Loucy (cell line): ENCODE results near the gene FANCL.

Experiments used
- H2AFZ ChIP-seq: fragments of 200-600 bp; sonication (generic); 2 replicates; pipeline ENCODE4 v1.6.0; 2016; ENCODE audit warnings: antibody characterized with exemption, mild to moderate bottlenecking, low read length, moderate library complexity
- H3F3A ChIP-seq: fragments of 200-600 bp; 2 replicates; pipeline ENCODE4 v1.6.0; 2016; ENCODE audit warnings: antibody characterized with exemption, low read depth, mild to moderate bottlenecking
- H3K27me3 ChIP-seq: fragments of 200-600 bp; sonication (generic); 2 replicates; pipeline ENCODE4 v1.6.1; 2014; ENCODE audit warnings: low read length, mild to moderate bottlenecking; ENCODE audit not compliant: insufficient read depth, poor library complexity, severe bottlenecking
- H3K36me3 ChIP-seq: fragments of 200-600 bp; sonication (generic); 2 replicates; pipeline ENCODE4 v1.6.1; 2016; ENCODE audit warnings: low read length; ENCODE audit not compliant: insufficient read depth
- H3K4me1 ChIP-seq: fragments of 200-600 bp; sonication (generic); 2 replicates; pipeline ENCODE4 v1.5.1; 2014; ENCODE audit warnings: low read length, mild to moderate bottlenecking; ENCODE audit not compliant: insufficient read depth, poor library complexity, severe bottlenecking
- H3K4me2 ChIP-seq: fragments of 200-600 bp; sonication (generic); 2 replicates; pipeline ENCODE4 v1.6.0; 2014; ENCODE audit warnings: antibody characterized with exemption, low read length, low read depth, mild to moderate bottlenecking; ENCODE audit not compliant: poor library complexity, severe bottlenecking
- H3K4me3 ChIP-seq: fragments of 200-600 bp; sonication (generic); 2 replicates; pipeline ENCODE4 v1.5.1; 2014; ENCODE audit warnings: low read length, mild to moderate bottlenecking, mixed read lengths; ENCODE audit not compliant: poor library complexity, severe bottlenecking
- H3K79me2 ChIP-seq: fragments of 200-600 bp; sonication (generic); 2 replicates; pipeline ENCODE4 v1.6.1; 2014; ENCODE audit warnings: low read length; ENCODE audit not compliant: insufficient read depth
- H3K9ac ChIP-seq: fragments of 200-600 bp; sonication (generic); 2 replicates; pipeline ENCODE4 v1.6.0; 2014; ENCODE audit warnings: mild to moderate bottlenecking, low read depth, low read length, moderate library complexity; ENCODE audit not compliant: poor library complexity, severe bottlenecking
- H3K9me2 ChIP-seq: fragments of 200-600 bp; sonication (generic); replicated peaks from 2 replicates; pipeline ENCODE4 v1.6.1; 2016; ENCODE audit warnings: low read depth, low read length, mixed read lengths
- H3K9me3 ChIP-seq: fragments of 200-600 bp; sonication (generic); 2 replicates; pipeline ENCODE4 v1.6.1; 2014; ENCODE audit warnings: mild to moderate bottlenecking, antibody characterized with exemption, low read length, low read depth; ENCODE audit not compliant: insufficient read depth
- H4K20me1 ChIP-seq: fragments of 200-600 bp; sonication (generic); 2 replicates; pipeline ENCODE4 v1.6.0; 2014; ENCODE audit warnings: antibody characterized with exemption, low read length, mild to moderate bottlenecking; ENCODE audit not compliant: insufficient read depth, poor library complexity, severe bottlenecking
- CTCF ChIP-seq: fragments of 200-600 bp; sonication (generic); conservative IDR thresholded peaks from 2 replicates; pipeline ENCODE4 v1.5.1; 2014; ENCODE audit warnings: mild to moderate bottlenecking, antibody characterized with exemption, low read length
- EZH2phosphoT487 ChIP-seq: fragments of 200-600 bp; IDR thresholded peaks from 2 replicates; pipeline ENCODE4 v1.6.1; 2018; ENCODE audit warnings: antibody characterized with exemption, mild to moderate bottlenecking, moderate library complexity, borderline replicate concordance

The FANCL gene

DNA sequence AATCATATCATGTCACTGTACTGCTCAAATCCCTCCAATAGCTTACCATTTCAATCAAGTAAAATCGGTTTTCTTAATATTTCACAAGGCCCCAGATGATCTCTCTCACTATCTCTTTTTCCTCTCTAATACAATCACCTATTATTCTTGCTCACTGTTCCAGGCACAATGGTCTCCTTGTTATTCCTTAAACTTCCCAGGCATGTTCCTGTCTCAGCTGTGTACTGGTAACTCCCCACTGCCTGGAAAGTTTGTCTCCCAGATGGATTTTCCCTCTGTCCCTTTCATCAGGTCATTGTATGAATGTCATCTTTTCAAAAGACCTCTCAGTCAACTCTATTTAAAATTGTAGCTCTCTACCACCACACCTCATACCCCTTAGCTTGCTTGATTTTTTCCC is 30.7 kb upstream of the FANCL start:
- no peaks in the 10 kb centered on the region for H4K20me1 ChIP-seq
- no peak overlapping the region for H3K4me3 ChIP-seq
- no peaks in the 10 kb centered on the region for H3K36me3 ChIP-seq
- H3K9me3 ChIP-seq, result no peaks in the 10 kb centered on the region
- H3K9me2 ChIP-seq, result no peaks in the 10 kb centered on the region
- no peak for TF ChIP-seq EZH2phosphoT487
- no peak for TF ChIP-seq CTCF
- H3K4me2 ChIP-seq, result no peak overlapping the region
- H3K79me2 ChIP-seq, result no peaks in the 10 kb centered on the region
- H3F3A ChIP-seq, result no peaks in the 10 kb centered on the region
- no peaks in the 10 kb centered on the region for H3K27me3 ChIP-seq
- no peak overlapping the region for H2AFZ ChIP-seq
- no peaks in the 10 kb centered on the region for H3K4me1 ChIP-seq
- H3K9ac ChIP-seq, result no peak overlapping the region

DNA sequence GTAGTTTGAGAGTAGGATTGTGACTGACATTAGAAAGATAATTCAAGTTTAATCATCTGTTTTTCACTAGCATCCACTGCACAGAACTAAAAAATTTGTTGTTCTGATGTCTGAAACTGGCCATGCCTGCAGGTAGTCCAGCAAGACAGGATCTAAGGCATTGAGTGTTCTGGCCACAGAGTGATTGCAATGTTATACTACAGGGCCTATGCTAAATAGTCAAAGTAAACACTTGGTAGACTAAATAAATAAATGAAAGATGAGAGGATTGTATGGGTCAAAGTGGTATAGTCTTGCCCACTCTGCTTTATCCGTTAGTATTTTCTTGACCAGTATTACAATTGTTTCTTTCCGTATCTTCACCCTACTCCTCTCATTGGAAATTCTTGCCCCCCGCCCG is 27.6 kb upstream of the FANCL start:
- no peak overlapping the region for H3K4me3 ChIP-seq
- no peak for TF ChIP-seq CTCF
- no peak for TF ChIP-seq EZH2phosphoT487
- no peaks in the 10 kb centered on the region for H3K36me3 ChIP-seq
- no peaks in the 10 kb centered on the region for H3K9me3 ChIP-seq
- H3F3A ChIP-seq, result no peaks in the 10 kb centered on the region
- H4K20me1 ChIP-seq, result no peaks in the 10 kb centered on the region
- no peaks in the 10 kb centered on the region for H3K27me3 ChIP-seq
- no peak overlapping the region for H3K4me2 ChIP-seq
- no peak overlapping the region for H2AFZ ChIP-seq
- no peak overlapping the region for H3K9ac ChIP-seq
- no peaks in the 10 kb centered on the region for H3K9me2 ChIP-seq
- H3K4me1 ChIP-seq, result no peaks in the 10 kb centered on the region
- no peaks in the 10 kb centered on the region for H3K79me2 ChIP-seq

DNA sequence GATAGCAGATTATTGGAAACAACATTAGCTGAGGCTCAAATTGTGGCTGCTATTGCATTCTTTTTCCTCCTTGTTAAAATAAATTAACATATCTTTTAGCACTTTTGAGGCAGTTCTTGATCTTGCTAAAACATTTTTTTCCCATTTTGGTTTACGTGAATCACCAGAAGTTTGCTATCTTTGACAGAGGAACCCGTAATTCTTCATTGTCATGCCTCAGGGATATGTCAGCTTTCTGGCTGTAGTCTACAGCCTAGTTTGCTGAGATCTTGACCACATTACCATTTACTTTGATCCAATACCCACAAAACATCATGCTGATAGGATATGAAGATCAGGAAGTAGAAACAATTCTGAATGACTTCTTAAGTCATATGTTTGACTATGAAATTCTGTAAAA is 25.1 kb upstream of the FANCL start:
- no peak overlapping the region for H3K4me3 ChIP-seq
- no peak overlapping the region for H3K4me2 ChIP-seq
- TF ChIP-seq EZH2phosphoT487 (no peak), CTCF (no peak)
- no peaks in the 10 kb centered on the region for H3K9me2 ChIP-seq
- no peaks in the 10 kb centered on the region for H3K79me2 ChIP-seq
- no peak overlapping the region for H3K9ac ChIP-seq
- no peaks in the 10 kb centered on the region for H3F3A ChIP-seq
- no peaks in the 10 kb centered on the region for H4K20me1 ChIP-seq
- H3K27me3 ChIP-seq, result no peaks in the 10 kb centered on the region
- no peaks in the 10 kb centered on the region for H3K4me1 ChIP-seq
- H3K9me3 ChIP-seq, result no peaks in the 10 kb centered on the region
- H2AFZ ChIP-seq, result no peak overlapping the region
- H3K36me3 ChIP-seq, result no peaks in the 10 kb centered on the region
